T-helper 1 cell treated with Interleukin-12 subunit alpha and Interleukin-12 subunit beta and Interleukin-4 antibody, amounts not matched to agents 30 ng/mL and 1 ng/mL, for 36 hours (primary cell): ENCODE data around the gene PRR5. TPM values are rescaled to one million over a fixed set of nuclear protein-coding genes. Genes with fewer than 3 reads are reported as not detected.

ENCODE experiments used
- intact Hi-C: fragments of 100-400 bp; cut with micrococcal nuclease; formaldehyde crosslinking; loops from one replicate; pipeline ENCODE4 v1.15.1; 2024
- total RNA-seq: library from RNA; stranded (reverse); gene quantifications from 2 replicates; pipeline ENCODE4 v1.2.3, GENCODE V29; 2022

Gene PRR5
- total RNA-seq, 1 donor from 2014 or later, result 14.6 TPM

DNA sequence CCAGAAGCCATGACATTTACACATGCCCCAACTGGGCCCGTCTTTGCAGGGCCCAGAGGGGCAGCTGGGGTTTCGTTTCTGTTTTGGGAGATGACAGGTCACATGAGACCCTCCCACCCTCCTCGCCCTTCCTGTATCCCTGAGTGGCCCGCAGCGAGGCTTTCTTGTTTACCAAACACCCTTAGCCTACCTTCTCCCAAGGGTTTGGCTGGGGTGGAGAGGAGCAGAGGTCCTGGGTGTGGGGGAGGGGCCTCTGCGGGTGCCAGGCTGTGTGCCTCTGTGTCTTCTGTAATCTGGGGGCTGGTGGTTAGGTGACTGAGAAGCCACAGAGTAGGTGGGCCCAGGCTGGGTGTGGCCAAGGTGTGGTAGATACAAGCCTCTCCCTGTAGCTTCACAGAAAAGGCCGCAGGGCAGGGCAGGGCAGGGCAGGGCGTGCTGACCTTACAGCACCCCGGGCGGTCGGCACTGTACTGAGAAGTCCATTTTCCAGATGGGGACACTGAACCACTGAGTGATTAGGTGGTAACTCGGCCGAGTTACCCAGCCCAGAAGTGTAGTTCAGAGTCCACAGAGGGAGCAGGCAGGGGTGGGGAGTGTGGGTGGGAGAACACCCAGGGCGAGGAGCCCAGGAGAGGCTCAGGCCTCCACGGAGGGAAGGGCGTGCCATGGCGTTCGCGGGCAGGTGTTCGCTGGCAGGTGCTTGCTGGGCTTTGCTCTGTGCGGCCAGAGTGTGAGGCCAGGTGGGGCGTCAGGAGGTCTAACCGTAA, 8.7 kb downstream of the PRR5 start:
- intact Hi-C loops, result no loop called here

DNA sequence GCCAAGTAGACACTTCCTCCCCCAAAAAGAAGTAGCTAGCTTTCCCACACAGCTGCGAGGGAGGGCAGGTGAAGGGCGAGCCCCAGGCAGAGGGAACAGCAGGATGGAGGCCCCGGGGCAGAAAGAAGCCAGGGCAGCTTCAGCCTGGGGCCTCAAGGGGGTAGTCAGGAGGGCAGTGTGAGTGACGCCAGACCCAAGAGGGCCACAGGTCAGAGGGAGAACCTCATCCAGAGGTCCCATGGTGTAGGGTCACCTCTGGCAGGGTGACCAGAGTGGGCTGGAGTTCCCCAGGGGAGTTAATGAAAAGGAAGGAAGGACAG, 9.2 kb downstream of the PRR5 start:
- intact Hi-C loops, result no loop called here

DNA sequence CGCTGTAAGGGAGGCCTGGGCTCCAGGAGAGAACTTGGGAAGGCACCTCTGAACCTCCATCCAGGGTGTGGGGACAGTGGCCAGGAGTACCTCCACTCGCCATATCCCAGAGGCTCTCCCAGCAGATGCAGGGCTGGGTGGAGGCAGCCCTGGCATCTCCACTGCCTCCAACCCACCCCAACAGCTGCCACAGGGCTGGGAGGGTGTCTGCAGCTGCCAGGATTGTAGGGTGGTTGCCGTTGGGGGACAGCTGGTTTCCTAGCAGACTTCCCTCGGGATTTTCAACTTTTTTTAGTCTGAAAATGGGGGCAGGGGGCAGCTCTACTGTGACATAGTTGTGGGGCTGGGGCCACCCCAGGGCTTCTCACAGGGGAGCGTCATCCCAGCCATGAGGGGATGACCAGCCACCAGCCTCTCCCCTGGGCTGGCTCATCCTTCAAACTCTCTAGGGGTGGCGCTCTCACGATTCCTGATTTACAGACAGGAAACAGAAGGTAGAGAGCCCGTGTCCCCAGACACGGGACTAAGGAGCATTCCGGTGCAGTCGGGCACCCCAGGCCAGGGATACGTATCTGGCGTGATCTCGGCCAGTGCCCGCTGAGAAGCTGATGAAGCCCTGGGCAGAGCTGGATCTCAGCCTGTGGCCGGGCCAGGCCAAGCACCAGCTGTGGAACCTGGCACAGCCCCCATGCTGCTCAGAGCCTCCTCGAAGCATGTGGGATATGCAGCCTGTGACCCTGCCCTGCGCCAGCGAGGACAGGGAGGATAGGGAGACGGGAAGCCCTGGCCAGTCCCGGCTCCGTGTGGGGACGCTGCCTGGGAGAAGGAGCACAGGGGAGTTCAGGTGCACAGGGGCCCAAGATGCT, 9.9 kb downstream of the PRR5 start:
- intact Hi-C loops, result no loop called here

DNA sequence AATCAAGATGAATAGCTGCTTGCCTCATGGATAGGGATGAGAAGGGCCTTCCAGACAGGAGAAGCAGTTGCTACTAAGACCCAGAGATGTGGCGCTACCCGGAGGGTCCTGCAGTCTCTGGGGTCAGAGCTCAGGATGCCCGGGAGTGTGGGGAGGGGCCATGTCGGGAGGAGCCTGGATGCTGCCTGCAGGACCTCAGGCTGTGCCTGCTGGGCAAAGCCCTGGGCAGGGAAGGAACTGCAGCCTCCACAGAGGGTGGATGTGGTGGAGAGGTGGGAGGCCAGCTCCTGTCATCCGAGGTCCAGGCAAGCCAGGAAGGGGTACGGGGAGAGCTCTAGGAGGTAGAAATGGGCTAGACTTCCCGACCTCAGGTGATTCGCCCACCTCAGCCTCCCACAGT, 11.0 kb downstream of the PRR5 start:
- intact Hi-C loops, result no loop called here

DNA sequence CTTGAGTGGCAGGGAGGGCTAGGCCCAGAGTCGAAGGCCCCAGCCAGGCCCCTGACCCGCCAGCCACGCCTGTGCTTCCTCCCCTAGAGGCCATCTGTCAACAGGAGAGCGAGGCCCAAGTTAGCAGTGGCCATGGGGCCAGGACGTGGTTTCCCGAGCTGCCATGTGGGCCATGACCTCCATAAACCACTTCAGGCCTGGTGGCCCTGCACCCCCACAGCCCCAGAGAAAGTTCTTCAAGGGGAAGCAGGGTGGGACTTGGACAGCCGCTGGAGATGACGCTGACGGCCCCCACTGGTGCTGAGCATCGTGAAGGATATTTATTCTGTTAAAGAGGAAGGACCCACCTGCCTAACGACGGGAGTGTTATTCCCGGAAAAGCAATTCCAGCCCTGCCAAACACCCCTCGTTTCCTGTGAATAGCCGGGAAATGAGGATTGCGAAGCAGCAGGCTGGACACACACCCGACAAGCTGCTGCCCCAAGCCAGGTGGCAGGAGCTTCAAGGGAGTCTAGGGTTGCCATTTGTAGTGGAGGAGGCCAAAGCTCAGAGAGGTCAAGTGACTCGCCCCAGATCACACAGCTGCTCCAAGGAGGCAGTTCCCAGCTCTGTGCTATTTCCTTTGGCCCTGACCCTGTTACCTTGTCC, 12.8 kb downstream of the PRR5 start:
- intact Hi-C loops, result no loop called here

DNA sequence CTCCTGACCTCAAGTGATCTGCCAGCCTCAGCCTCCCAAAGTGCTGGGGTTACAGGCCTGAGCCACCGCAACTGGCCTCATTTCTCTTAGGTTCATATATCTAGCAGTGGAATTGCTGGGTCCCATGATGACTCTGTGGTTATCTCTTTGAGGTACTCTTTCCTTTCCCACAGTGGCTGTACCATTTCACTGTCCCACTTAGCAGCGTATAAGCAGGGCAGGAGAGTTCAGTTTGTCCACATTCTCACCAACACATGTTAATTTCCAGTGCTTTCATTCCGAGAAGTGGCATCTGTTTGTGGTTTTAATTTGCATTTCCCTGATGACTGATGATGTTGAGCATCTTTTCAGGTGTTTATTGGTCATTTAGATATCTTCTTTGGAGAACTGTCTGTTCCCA, 16.4 kb downstream of the PRR5 start:
- intact Hi-C loops, result no loop called here

DNA sequence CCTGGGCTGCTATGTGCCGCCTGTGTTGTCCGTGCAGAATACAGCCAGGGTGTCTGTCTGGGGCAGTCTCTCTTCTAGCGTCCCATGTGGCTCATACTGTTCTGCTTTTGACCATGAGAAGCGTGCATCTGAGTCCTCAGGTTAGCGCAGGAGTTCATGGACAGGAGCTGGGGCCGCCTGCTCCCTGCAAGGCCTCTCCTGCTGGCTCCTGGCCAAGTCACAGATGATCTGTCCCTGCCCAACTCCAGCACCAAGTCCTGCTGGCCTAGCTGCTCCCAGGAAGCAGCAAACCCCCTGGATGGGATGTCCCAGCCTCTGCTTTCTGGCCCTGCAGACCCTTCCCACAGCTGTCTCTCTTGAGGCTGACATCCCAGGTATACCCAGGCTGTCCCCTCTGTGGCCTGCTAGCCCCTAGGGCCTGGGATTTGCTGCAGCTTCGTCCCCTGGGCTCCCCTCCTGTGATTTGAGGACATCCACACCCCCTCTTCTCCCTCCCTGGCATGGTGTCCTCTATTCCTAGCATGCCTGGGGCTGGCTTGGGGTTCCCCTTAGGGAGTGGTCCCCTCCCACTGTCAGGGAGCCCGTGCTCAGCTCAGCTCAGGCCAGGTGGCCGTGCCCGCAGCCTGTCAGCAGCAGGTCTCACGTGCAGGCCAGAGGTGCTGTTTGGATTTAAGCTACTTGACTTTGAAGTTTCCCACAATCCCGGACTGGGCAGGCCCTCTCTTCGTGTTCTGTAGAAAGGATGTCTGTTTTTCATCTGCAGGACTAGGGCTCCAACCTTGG, 17.8 kb downstream of the PRR5 start:
- intact Hi-C loops, result no loop called here

DNA sequence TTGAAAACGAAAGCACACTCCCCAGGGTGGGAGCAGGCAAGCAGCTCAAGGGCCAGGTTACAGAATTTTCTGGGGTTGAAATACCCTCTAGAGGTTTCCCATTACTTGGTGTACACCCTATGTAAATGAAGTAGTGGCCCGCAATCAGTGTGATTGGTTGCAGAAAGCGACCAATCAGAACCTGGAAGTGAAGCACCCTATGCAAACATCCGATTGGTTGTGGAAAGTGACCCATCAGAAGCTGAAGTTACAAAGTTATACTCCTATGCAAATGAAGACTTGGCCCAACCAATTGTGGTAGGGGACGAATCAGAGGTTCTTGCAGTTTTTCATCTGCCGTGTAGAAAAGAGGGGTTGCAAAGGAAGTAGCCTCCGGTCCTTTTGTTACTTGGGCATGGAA, 19.2 kb downstream of the PRR5 start:
- intact Hi-C loops, result no loop called here

DNA sequence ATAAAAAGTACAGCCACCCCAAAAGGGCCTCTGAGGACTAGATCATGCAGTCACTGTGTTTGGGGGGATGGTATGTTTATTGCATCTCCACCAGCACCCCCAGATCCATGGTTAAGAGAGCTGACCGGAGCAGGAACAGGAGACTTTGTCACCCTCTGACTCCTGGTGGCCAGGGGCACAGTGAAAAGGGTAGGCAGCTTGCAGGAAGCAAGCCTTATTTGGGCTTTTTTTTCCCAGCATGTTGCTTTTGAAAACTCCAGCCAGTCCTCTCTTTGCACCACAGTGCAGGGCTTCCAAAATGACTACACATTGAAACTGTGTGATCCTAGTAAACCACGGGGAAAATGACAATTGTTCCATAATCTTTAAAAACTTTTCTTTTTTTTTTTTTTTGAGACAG, 20.6 kb downstream of the PRR5 start:
- intact Hi-C loops, result no loop called here

DNA sequence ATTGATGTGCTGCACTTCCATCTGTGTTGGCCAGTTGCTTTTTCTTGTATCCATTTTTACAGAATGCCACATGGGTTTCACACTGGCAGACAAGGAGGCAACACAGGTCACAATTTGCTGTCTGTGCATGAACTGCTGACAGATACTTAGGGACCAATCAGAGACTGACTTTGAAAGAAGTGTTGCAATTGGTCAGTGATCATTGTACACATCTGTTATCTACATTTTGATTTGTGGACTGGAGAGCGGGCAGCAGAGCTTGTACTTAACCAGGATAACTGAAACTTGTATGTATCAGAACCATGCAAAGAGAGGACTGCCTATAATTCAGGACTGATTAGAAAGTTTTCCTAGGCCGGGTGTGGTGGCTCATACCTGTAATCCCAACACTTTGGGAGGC, 21.8 kb downstream of the PRR5 start:
- intact Hi-C loops, result no loop called here

DNA sequence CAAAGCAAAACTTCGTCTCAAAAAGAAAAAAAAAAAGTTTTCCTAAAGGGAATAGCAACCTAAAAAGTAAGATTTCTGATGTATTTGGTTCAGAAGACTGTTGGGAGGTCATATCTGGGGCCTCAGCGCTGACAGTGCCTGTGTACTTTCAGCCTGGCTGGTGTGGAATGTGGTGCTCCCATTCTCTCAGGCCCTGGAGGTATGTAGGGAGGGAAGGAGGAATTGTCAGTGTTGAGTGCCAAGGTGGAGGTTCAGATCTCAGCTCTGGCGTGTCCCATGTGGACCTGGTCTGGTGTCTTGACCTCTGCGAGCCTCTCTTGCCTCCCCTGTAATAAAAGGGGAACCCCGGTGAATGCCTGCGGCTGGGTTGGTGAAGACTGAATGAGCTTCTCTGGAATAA, 22.4 kb downstream of the PRR5 start:
- intact Hi-C loops, result no loop called here

DNA sequence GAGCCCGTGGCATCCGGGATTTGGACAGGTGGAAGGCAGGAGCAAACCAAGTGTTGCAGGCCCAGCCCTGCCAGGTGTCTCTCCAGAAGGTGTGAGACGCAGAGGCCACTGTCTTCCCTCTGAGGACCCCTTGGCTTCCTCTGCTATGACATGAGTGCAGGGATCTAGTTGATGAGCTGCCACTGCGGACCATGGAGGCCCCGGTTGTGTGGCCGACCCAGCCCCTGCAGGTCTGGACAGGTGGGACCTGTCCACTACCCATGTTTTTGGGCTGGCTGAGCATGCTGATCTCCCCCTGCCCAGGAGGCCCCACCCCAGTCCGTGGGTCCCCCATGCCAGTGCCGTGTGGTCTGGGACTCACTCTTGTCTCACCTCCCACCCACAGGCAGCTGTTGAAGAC, 22.9 kb downstream of the PRR5 start:
- intact Hi-C loops, result no loop called here

DNA sequence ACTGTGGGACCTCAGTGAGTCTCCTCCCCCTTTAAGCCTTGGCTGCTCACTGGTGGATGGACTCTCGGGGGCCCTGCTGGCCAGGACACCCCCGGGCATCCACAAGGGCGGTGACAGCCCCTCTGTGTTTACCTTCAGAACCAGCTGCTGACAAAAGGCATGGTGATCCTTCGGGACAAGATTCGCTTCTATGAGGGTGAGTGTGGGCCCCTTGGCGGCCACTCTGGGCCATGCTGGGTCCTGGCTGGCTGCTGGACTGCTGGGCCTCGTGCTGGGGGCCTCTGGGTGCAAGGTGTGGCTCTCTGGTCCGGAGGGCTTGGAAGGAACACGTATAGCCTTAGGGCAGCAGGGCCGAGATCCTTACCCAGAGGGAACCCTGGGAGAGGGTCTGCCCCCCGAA, 24.4 kb downstream of the PRR5 start:
- intact Hi-C loops, result no loop called here

DNA sequence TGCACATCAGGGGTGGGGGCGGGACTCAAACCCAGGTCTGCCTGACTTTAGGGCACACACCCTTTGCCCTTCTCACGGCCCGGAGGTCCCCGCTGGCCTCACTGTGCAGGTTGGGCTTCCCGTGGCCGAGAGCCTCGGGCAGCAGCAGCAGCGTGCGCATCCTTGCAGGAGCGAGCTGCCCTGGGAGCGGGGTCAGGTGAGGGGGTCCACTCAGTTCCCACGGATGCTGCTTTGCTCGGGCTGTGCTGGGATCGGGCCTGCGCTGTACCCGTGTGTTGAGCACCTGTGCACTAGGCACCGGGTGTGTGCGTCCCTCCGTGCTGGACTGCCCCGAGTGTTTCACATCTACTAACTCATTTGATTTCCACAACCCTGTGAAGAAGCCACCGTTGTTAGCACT, 25.1 kb downstream of the PRR5 start:
- intact Hi-C loops, result no loop called here

DNA sequence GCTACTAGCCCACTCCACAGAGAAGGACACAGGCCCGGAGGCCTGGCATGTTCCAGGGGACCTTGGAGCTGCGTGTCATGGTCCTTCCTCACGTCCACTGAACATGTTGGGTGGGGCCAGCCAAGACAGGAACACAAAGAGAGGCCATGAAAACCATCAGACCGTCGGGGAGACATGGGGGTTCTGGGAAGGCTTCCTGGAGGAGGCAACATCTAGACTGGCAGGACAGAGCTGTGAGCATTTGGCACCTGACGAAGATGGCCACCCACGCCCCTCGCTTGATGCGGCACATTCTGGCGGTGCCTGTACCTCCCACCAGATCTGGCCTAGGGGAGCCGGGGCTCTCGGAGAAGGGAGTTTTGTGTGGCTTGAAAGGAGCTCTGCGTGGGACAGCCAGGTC, 25.7 kb downstream of the PRR5 start:
- intact Hi-C loops, result no loop called here

DNA sequence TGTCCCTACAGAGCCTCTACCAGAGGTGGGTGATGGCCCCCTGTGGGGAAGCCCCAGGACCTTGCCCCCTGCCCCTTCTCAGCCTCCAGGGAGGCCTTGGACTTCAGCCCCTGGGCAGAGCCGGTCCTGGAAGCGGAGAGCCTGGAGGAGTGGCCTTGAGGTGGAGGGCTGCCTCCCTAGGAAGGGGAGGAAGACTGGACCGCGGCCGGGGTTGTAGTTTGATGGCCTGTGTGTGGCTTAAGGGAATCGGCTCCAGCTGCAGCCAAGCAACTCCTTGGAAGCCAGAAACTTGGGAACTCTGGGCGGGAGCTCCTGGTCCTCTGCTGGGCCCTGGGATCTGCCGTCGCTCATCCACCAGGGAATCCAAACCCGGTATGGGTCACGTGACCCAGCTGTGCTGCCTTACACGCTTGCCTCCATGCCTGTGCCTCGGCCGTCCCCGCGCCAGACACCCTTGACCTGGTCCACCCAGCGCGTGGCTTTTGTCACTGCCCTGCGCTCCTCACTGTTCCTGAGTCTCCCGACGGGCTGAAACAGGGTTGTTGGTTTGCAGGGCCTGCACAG, 26.8 kb downstream of the PRR5 start:
- intact Hi-C loops, result no loop called here

DNA sequence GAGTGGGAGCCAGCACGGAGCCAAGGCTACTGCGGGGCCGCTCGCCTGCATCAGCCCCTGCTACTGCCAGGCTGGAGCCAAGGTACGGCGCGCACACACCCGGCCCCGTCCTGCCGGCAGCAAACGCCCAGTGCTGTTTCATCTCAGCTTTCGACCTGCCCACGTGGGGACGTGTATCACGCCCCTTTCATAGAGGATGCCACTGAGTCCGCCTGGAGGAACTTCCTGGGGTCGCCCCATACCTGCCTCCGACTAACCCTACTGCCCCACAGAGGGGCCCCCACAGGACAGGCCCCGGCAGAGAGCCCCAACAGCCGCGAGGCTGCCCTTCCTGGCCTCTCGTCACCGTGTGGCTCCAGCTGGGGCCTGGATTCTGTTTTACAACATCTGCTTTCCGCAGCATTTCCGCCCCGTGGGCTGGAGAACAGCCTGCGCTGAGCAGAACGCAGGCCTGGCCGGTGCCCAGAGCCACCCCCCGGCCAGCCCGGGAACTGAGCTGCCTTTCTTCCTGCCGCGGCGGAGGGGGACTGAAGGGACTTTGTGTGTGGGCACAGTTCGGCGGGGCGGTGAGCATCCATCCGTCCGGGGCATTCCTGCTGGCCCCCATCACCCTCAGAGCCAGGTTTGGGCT, 27.5 kb downstream of the PRR5 start:
- intact Hi-C loops, result no loop called here

DNA sequence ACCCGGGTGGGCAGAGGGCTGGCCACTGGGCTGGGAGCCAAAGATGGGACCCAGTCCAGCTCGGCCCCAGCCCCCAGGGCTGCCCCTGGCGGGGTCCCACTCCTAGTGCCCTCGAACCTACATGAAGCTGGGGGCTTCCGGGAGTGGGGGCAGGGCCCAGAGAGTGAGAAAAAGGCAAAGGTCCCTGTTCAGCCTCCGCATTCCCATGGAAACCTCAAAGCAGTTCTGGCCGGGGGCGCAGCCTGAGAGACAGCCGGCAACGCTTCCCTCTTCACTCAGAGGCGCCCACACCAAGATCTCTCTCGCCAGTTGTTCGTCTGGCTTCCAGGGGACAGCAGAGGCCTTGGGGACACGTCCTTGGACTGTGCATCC, 28.0 kb downstream of the PRR5 start:
- intact Hi-C loops, result no loop called here

DNA sequence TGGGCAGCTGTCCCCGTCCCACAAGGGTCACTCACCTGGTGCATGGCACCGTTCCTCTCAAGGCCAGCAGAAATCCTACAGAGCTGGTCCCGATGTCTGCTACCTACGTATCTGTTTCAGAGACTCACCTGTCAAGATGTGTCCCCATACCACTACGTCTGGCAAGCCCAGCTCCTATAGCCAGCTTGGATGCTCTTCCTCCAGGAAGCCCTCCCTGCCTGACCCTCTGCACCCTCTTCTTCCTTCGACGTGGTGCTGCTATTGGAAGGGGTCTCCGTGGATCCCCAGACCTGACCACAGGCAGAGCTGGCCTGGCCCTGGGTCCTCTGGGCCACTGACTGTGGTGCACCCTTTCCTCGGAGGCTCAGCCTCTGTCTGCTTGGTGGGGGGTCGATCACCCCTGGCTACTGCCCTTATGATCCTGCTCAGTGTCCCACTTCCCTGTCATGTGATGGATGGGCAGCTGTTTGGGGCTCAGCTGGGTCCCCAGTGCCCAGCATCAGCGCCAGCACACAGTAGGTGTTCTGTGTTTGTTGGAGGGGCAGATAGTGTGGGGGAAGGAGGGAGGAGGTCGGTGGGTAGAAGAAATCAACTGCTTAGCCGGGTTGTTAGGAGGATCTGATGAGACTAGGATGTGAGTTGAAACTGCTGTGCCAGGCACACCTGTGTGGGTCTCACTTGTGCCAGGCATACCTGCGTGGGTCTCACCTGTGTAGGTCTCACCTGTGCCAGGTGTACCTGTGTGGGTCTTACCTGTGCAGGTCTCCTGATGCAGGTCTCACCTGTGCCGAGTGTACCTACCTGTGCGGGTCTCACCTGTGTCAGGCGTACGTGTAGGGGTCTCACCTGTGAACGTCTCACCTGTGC, 28.7 kb downstream of the PRR5 start:
- intact Hi-C loops, result no loop called here

DNA sequence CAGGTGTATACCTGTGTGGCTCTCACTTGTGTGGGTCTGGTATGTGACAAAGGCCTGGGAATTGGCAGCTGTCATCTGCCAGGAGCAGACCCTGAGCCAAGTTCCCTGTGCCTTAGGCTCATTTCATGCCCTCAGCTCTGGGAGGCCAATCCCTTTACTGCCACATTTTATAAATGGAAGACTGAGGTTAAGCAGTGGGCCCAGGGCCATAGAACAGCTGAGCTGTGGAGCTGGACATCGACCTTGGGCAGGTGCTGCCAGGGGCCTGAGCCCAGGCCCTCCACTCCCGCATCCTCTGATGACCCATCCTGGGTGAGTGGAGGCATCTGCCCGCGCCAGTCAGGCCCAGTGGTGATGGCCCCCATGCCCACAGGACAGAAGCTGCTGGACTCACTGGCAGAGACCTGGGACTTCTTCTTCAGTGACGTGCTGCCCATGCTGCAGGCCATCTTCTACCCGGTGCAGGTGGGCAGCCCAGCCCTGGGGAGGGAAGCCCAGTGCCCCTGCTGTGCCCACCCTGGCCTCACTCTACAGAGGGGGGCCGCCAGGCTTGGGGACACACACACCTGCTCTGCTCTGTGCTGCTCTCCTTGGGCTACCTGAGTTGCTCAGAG, 29.5 kb downstream of the PRR5 start:
- intact Hi-C loops, result no loop called here
